Endothelial cell of umbilical vein (primary cell): Measurements from ENCODE around the gene DENND4B. TPM values are rescaled to one million over a fixed set of nuclear protein-coding genes. Genes with fewer than 3 reads are reported as not detected.

ENCODE experiments used
- BruUV-seq: library from RNA; stranded (reverse); fragments of 400-500 nt; replicated peaks from 2 replicates; lab custom pipeline; 2021; lab: Mats Ljungman, UMichigan
- CTCF ChIA-PET: fragments of 300-600, 350-600 bp; sonication (Branson Sonifier 250); formaldehyde crosslinking; loops from one replicate; lab custom pipeline; 2021; ENCODE audit warnings: antibody characterized with exemption, inconsistent platforms; lab: Charles Lee
- POLR2A ChIA-PET: fragments of 300-600, 350-600 bp; sonication (Branson Sonifier 250); formaldehyde crosslinking; loops from one replicate; lab custom pipeline; 2021; ENCODE audit warnings: antibody characterized with exemption, inconsistent platforms; lab: Charles Lee
- DNase-seq: peaks from one replicate; pipeline ENCODE4 v3.0.0-alpha.2; 2011; ENCODE audit warnings: low read depth, low spot score
- FAIRE-seq: peaks from 2 replicates; lab custom pipeline; 2011; peaks lifted over from hg19 to GRCh38; lab: Jason Lieb, UNC
- H2AFZ ChIP-seq: 2 replicates; pipeline ENCODE4 v1.6.0; 2012; ENCODE audit warnings: low read depth, low read length, control low read depth, inconsistent platforms
- H3K27ac ChIP-seq: 2 replicates; pipeline ENCODE4 v1.5.1; 2011; ENCODE audit warnings: low read depth, mild to moderate bottlenecking, control low read depth, low read length, moderate library complexity; ENCODE audit not compliant: insufficient read depth
- H3K27me3 ChIP-seq, 2 experiments: 2 replicates each; pipeline versions ENCODE4 v1.6.0 to v1.6.1; 2011; ENCODE audit warnings: low read length in 2 of 2, mixed read lengths in 1 of 2; ENCODE audit not compliant: control insufficient read depth in 2 of 2, insufficient read depth in 2 of 2
- H3K36me3 ChIP-seq, 2 experiments: 2 replicates in 1 of 2; 3 replicates in 1 of 2; pipeline ENCODE4 v1.5.1; 2011; ENCODE audit warnings: low read length in 2 of 2, mild to moderate bottlenecking in 1 of 2, moderate library complexity in 1 of 2; ENCODE audit not compliant: control insufficient read depth in 2 of 2, insufficient read depth in 2 of 2; ENCODE audit errors: extremely low read depth in 1 of 2
- H3K4me1 ChIP-seq: 3 replicates; pipeline ENCODE4 v1.5.1; 2011; ENCODE audit warnings: mild to moderate bottlenecking, low read length; ENCODE audit not compliant: control insufficient read depth, insufficient read depth; ENCODE audit errors: extremely low read depth
- H3K4me2 ChIP-seq: 2 replicates; pipeline ENCODE4 v1.6.1; 2011; ENCODE audit warnings: low read length, control low read depth, mixed read lengths; ENCODE audit not compliant: insufficient read depth
- H3K4me3 ChIP-seq, 3 experiments: fragments of 200-600 bp in 1 of 3; sonication (generic), shearing (Covaris generic) in 1 of 3; replicated peaks in 1 of 3; 2 replicates each; pipeline ENCODE4 v1.5.1; 2011 to 2016; ENCODE audit warnings: control low read depth in 3 of 3, low read length in 3 of 3, mild to moderate bottlenecking in 2 of 3, inconsistent platforms in 1 of 3, low read depth in 1 of 3, moderate library complexity in 1 of 3; ENCODE audit not compliant: insufficient read depth in 1 of 3
- H3K79me2 ChIP-seq: 2 replicates; pipeline ENCODE4 v1.6.0; 2012; ENCODE audit warnings: low read length, inconsistent platforms; ENCODE audit not compliant: control insufficient read depth, insufficient read depth
- H3K9ac ChIP-seq: replicated peaks from 2 replicates; pipeline ENCODE3; 2011; ENCODE audit warnings: low read length, control low read depth; ENCODE audit not compliant: insufficient read depth; ENCODE audit errors: extremely low read depth
- H3K9me1 ChIP-seq: replicated peaks from 3 replicates; pipeline ENCODE4 v1.6.0; 2011; ENCODE audit warnings: mild to moderate bottlenecking, low read length; ENCODE audit not compliant: control insufficient read depth, insufficient read depth; ENCODE audit errors: extremely low read depth
- H3K9me3 ChIP-seq: replicated peaks from 2 replicates; pipeline ENCODE4 v1.5.1; 2012; ENCODE audit warnings: low read length, inconsistent platforms; ENCODE audit not compliant: control insufficient read depth, insufficient read depth
- H4K20me1 ChIP-seq: replicated peaks from 2 replicates; pipeline ENCODE3; 2011; ENCODE audit warnings: mild to moderate bottlenecking, low read length; ENCODE audit not compliant: control insufficient read depth, insufficient read depth; ENCODE audit errors: extremely low read depth
- EZH2 ChIP-seq: IDR thresholded peaks from 2 replicates; pipeline ENCODE4 v1.6.1; 2012; ENCODE audit warnings: borderline replicate concordance, low read depth, mild to moderate bottlenecking, moderate library complexity, low read length, inconsistent platforms; ENCODE audit not compliant: severe bottlenecking
- FOS ChIP-seq: IDR thresholded peaks from 2 replicates; pipeline ENCODE4 v1.6.1; 2011; ENCODE audit warnings: mild to moderate bottlenecking, low read length, moderate library complexity, borderline replicate concordance; ENCODE audit not compliant: insufficient read depth
- GATA2 ChIP-seq: IDR thresholded peaks from 2 replicates; pipeline ENCODE4 v1.7.0; 2011; ENCODE audit warnings: low read depth, mild to moderate bottlenecking, moderate library complexity, mixed read lengths, low read length; ENCODE audit not compliant: insufficient read length, insufficient read depth
- JUN ChIP-seq: IDR thresholded peaks from 2 replicates; pipeline ENCODE4 v1.6.1; 2011; ENCODE audit warnings: borderline replicate concordance, low read depth; ENCODE audit not compliant: insufficient read length, insufficient read depth
- MYC ChIP-seq: IDR thresholded peaks from one replicate; pipeline ENCODE4 v1.6.1; 2011; ENCODE audit warnings: mild to moderate bottlenecking, low read depth, low read length
- dilution Hi-C: fragments of 300-500 bp; cut with MboI; formaldehyde crosslinking; loops from one replicate; pipeline ENCODE4 v1.15.0; 2019; ENCODE audit warnings: low sequenced_read_pairs; ENCODE audit not compliant: extremely low pct_ligation_motif_present
- intact Hi-C: fragments of 100-400 bp; cut with micrococcal nuclease; formaldehyde crosslinking; loops from one replicate; pipeline ENCODE4 v1.10.0; 2022
- polyA plus RNA-seq, 4 experiments: library from polyadenylated mRNA; depleted of rRNA in 3 of 4; stranded (reverse) in 3 of 4; unstranded in 1 of 4; fragments of >200 nt; gene quantifications; 2 replicates each; pipeline versions ENCODE4 v1.2.1 to v1.2.3, GENCODE V29; 2011 to 2012; ENCODE audit warnings: missing spikeins in 1 of 4
- total RNA-seq: library from RNA; stranded (reverse); gene quantifications from 2 replicates; pipeline ENCODE4 v1.2.3, GENCODE V29; 2021
- TF ChIP-seq, protein P1 (sequence below), 2 donors: IDR thresholded peaks; 1 replicate in 1 of 2; 2 replicates in 1 of 2; pipeline ENCODE4 v1.5.1; 2011; ENCODE audit warnings: low read length in 2 of 2, mild to moderate bottlenecking in 2 of 2, moderate library complexity in 2 of 2, control low read depth in 1 of 2, inconsistent platforms in 1 of 2, low read depth in 1 of 2; ENCODE audit not compliant: insufficient read depth in 1 of 2; ENCODE audit errors: extremely low read depth in 1 of 2

DENND4B gene
- total and polyA plus RNA-seq, 2 donors (not counting 3 experiments of a cell fraction or from before 2014, with no cell fraction given): 35.6 to 57.8 TPM

DNA sequence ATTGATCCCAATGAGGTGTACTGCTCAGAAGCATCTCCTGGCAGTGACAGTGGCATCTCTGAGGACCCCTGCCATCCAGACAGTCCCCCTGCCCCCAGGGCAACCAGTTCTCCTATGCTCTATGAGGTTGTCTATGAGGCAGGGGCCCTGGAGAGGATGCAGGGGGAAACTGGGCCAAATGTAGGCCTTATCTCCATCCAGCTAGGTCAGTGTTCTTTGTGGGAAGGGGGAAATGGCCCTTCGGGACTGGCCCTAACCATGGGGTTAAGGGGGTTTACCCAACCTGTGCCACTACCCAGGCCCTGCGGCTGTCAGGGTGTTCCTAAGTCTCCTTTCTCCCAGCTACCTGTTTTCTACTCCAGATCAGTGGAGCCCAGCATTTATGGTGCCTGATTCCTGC lies 22.5 kb upstream of the DENND4B start:
- Histone ChIP-seq H3K36me3 (peaks cover 0 to 5% of the 10 kb centered on the region in 2 experiments), H3K4me3 (no peak overlapping the region), H3K9me3 (no peaks in the 10 kb centered on the region), H3K4me2 (no peak overlapping the region), H3K4me1 (peaks cover 23% of the 10 kb centered on the region), H4K20me1 (no peaks in the 10 kb centered on the region), H3K79me2 (no peaks in the 10 kb centered on the region), H3K9me1 (no peaks in the 10 kb centered on the region), H2AFZ (no peak overlapping the region), H3K9ac (no peak overlapping the region), H3K27ac (no peak overlapping the region), H3K27me3 (no peaks in the 10 kb centered on the region)
- BruUV-seq: no TSS peak
- dilution Hi-C loops: no loop called here
- FAIRE-seq (no peak), DNase-seq (no peak)
- ChIA-PET POLR2A (no interaction called here), CTCF (interaction anchor here (2.4 to 4.7 kb wide), 2 partner anchors 9 to 24 kb away, joined by 10 to 37 read pairs; partner anchors contain the start of genes DENND4B and JTB)
- intact Hi-C loops: no loop called here
- no peak for TF ChIP-seq FOS
- TF ChIP-seq, protein P1, sequence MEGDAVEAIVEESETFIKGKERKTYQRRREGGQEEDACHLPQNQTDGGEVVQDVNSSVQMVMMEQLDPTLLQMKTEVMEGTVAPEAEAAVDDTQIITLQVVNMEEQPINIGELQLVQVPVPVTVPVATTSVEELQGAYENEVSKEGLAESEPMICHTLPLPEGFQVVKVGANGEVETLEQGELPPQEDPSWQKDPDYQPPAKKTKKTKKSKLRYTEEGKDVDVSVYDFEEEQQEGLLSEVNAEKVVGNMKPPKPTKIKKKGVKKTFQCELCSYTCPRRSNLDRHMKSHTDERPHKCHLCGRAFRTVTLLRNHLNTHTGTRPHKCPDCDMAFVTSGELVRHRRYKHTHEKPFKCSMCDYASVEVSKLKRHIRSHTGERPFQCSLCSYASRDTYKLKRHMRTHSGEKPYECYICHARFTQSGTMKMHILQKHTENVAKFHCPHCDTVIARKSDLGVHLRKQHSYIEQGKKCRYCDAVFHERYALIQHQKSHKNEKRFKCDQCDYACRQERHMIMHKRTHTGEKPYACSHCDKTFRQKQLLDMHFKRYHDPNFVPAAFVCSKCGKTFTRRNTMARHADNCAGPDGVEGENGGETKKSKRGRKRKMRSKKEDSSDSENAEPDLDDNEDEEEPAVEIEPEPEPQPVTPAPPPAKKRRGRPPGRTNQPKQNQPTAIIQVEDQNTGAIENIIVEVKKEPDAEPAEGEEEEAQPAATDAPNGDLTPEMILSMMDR (IDR thresholded peaks at IDR 0.05; ENCODE audit: extremely low read depth in 1 of 2, insufficient read depth in 1 of 2, low read depth in 1 of 2, low read length in 2 of 2): no peak
- TF ChIP-seq GATA2: no peak
- TF ChIP-seq JUN: no peak
- TF ChIP-seq EZH2: no peak
- TF ChIP-seq MYC: no peak
